KMS-11 (cell line): Measurements from ENCODE around the gene GIPC3.

Source experiments
- H2AFZ ChIP-seq: fragments of 200-600 bp; sonication (generic); 2 replicates; pipeline ENCODE4 v1.6.1; 2016; ENCODE audit warnings: antibody characterized with exemption, mixed run types, low read depth
- H3K27ac ChIP-seq: fragments of 200-600 bp; sonication (generic); 2 replicates; pipeline ENCODE4 v1.6.1; 2016; ENCODE audit warnings: mild to moderate bottlenecking, mixed run types
- H3K27me3 ChIP-seq: fragments of 200-600 bp; sonication (generic); 2 replicates; pipeline ENCODE4 v1.6.1; 2017; ENCODE audit warnings: mild to moderate bottlenecking, low read depth, mixed run types, moderate library complexity; ENCODE audit not compliant: insufficient read depth
- H3K36me3 ChIP-seq: fragments of 200-600 bp; sonication (generic); 2 replicates; pipeline ENCODE4 v1.6.1; 2017; ENCODE audit warnings: mild to moderate bottlenecking, mixed run types; ENCODE audit not compliant: insufficient read depth
- H3K4me1 ChIP-seq: fragments of 200-600 bp; sonication (generic); 2 replicates; pipeline ENCODE4 v1.6.1; 2016; ENCODE audit warnings: mild to moderate bottlenecking, low read depth, mixed run types; ENCODE audit not compliant: poor library complexity, severe bottlenecking
- H3K4me2 ChIP-seq: fragments of 200-600 bp; sonication (generic); 2 replicates; pipeline ENCODE4 v1.7.0; 2016; ENCODE audit warnings: mild to moderate bottlenecking, mixed run types
- H3K4me3 ChIP-seq: fragments of 200-600 bp; sonication (generic); IDR thresholded peaks from 2 replicates; pipeline ENCODE4 v1.6.1; 2017; ENCODE audit warnings: low read depth, low read length, mixed read lengths; ENCODE audit not compliant: insufficient read depth
- H3K79me2 ChIP-seq: fragments of 200-600 bp; sonication (generic); 2 replicates; pipeline ENCODE4 v1.6.1; 2016; ENCODE audit warnings: low read depth, mixed run types; ENCODE audit not compliant: insufficient read depth
- H3K9ac ChIP-seq: fragments of 200-600 bp; sonication (generic); 2 replicates; pipeline ENCODE4 v1.6.1; 2016; ENCODE audit warnings: mild to moderate bottlenecking, mixed run types
- H4K20me1 ChIP-seq: fragments of 200-600 bp; sonication (generic); 2 replicates; pipeline ENCODE4 v1.6.1; 2016; ENCODE audit warnings: mild to moderate bottlenecking, mixed run types; ENCODE audit not compliant: insufficient read depth
- CTCF ChIP-seq: fragments of 200-600 bp; sonication (generic); conservative IDR thresholded peaks from 2 replicates; pipeline ENCODE4 v1.6.1; 2017; ENCODE audit warnings: low read depth, mild to moderate bottlenecking, antibody characterized with exemption, low read length, moderate library complexity, mixed read lengths

The GIPC3 gene

GRCh38 chr19:3609779-3610719, 24.8 kb downstream of the GIPC3 start:
- no peak for TF ChIP-seq CTCF

GRCh38 chr19:3610745-3611717, 25.8 kb downstream of the GIPC3 start:
- H3K9ac ChIP-seq: no peak overlapping the region
- H3K4me3 ChIP-seq: no peak overlapping the region
- H3K4me1 ChIP-seq: peaks cover 4% of the 10 kb centered on the region
- H3K27ac ChIP-seq: no peak overlapping the region
- H3K27me3 ChIP-seq: no peaks in the 10 kb centered on the region
- no peak overlapping the region for H3K4me2 ChIP-seq
- no peak for TF ChIP-seq CTCF
- no peaks in the 10 kb centered on the region for H3K36me3 ChIP-seq
- no peak overlapping the region for H2AFZ ChIP-seq
- no peaks in the 10 kb centered on the region for H4K20me1 ChIP-seq
- H3K79me2 ChIP-seq: no peaks in the 10 kb centered on the region

More at GRCh38 chr19:3609779-3610719, 24.8 kb downstream of the GIPC3 start:
- H3K27me3 ChIP-seq: no peaks in the 10 kb centered on the region; the same call in 1 of the 2 replicates
- peaks cover 5% of the 10 kb centered on the region for H3K4me1 ChIP-seq
- no peak overlapping the region for H2AFZ ChIP-seq
- no peak overlapping the region for H3K9ac ChIP-seq
- H3K4me3 ChIP-seq: no peak overlapping the region
- H4K20me1 ChIP-seq: no peaks in the 10 kb centered on the region
- H3K4me2 ChIP-seq: no peak overlapping the region
- no peaks in the 10 kb centered on the region for H3K79me2 ChIP-seq
- no peak overlapping the region for H3K27ac ChIP-seq
- H3K36me3 ChIP-seq: no peaks in the 10 kb centered on the region

GRCh38 chr19:3611841-3612240, 26.6 kb downstream of the GIPC3 start:
- no peaks in the 10 kb centered on the region for H4K20me1 ChIP-seq
- no peaks in the 10 kb centered on the region for H3K36me3 ChIP-seq
- H3K9ac ChIP-seq: no peak overlapping the region
- no peak overlapping the region for H3K27ac ChIP-seq
- TF ChIP-seq CTCF: no peak
- H3K4me2 ChIP-seq: no peak overlapping the region
- no peaks in the 10 kb centered on the region for H3K27me3 ChIP-seq
- H3K4me1 ChIP-seq: peaks cover 8% of the 10 kb centered on the region
- H3K4me3 ChIP-seq: no peak overlapping the region
- H2AFZ ChIP-seq: no peak overlapping the region
- H3K79me2 ChIP-seq: no peaks in the 10 kb centered on the region

- Histone ChIP-seq H3K4me3 (no peak overlapping the region), H3K4me1 (peaks cover 13% of the 10 kb centered on the region), H3K36me3 (no peaks in the 10 kb centered on the region), H3K79me2 (no peaks in the 10 kb centered on the region), H3K27me3 (no peaks in the 10 kb centered on the region), H4K20me1 (no peaks in the 10 kb centered on the region), H3K27ac (no peak overlapping the region), H2AFZ (no peak overlapping the region), H3K9ac (no peak overlapping the region), H3K4me2 (no peak overlapping the region)
- TF ChIP-seq CTCF: no peak
Measured at GRCh38 chr19:3612330-3612729, 27.1 kb downstream of the GIPC3 start.
